ENCODE data around the gene RIPPLY3.
A peak's percentile ranks its signal among the peaks of the same experiment; 100 is the strongest.

The RIPPLY3 gene

DNA sequence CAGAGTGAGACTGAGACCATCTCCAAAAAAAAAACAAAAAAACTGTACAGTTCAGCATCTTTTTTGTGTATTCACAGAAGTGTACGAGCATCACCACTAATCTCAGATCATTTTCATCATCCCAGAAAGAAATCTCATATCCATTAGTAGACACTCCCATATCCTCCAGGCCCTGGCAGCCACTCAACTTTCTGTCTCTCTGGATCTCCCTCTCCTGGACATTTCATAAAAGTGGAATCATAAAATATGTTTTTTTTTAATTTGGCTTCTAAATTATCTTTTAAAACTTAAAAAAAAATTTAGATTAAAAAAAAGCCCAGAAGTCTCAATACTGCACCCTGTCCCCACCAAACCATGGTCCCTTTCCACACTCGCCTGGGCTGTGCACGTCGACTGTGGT is 22.1 kb downstream of the RIPPLY3 start:
- Histone ChIP-seq H3K4me1 (ENCODE audit: control insufficient read depth, insufficient read depth, low read length) (no peaks in the 10 kb centered on the region), H3K4me3 (ENCODE audit: low read depth, low read length) (no peak overlapping the region), H3K36me3 (ENCODE audit: control insufficient read depth in 2 of 2, insufficient read depth in 1 of 2, low read length in 2 of 2) (no peaks in the 10 kb centered on the region), H3K27ac (ENCODE audit: extremely low read depth, low read depth, low read length) (no peak overlapping the region), H3K9me3 (ENCODE audit: control insufficient read depth, insufficient read depth, low read depth, low read length) (no peaks in the 10 kb centered on the region)
- ChIA-PET CTCF (interaction anchor here (2.0 kb wide), 1 partner anchor 19 kb away, joined by 6 read pairs; no protein-coding TSS in a partner anchor), POLR2A (no interaction called here)
- no peak for TF ChIP-seq ZNF24 (tag by site-specific recombination; IDR thresholded peaks at IDR 0.05)
- TF ChIP-seq ZNF658 (tag by site-specific recombination; IDR thresholded peaks at IDR 0.05) = no peak
- TF ChIP-seq ZNF558 (tag by site-specific recombination; IDR thresholded peaks at IDR 0.05) = no peak
- TF ChIP-seq ZNF335 (tag by site-specific recombination; conservative IDR thresholded peaks at IDR 0.05) = no peak
- no peak for TF ChIP-seq ZBTB20 (tag by site-specific recombination; IDR thresholded peaks at IDR 0.05)
- TF ChIP-seq, protein P1, sequence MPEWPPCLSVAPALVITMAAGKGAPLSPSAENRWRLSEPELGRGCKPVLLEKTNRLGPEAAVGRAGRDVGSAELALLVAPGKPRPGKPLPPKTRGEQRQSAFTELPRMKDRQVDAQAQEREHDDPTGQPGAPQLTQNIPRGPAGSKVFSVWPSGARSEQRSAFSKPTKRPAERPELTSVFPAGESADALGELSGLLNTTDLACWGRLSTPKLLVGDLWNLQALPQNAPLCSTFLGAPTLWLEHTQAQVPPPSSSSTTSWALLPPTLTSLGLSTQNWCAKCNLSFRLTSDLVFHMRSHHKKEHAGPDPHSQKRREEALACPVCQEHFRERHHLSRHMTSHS (tag by site-specific recombination; IDR thresholded peaks at IDR 0.05) = no peak
- TF ChIP-seq YY2 (tag by site-specific recombination; IDR thresholded peaks at IDR 0.05) = no peak
- TF ChIP-seq, protein P2, sequence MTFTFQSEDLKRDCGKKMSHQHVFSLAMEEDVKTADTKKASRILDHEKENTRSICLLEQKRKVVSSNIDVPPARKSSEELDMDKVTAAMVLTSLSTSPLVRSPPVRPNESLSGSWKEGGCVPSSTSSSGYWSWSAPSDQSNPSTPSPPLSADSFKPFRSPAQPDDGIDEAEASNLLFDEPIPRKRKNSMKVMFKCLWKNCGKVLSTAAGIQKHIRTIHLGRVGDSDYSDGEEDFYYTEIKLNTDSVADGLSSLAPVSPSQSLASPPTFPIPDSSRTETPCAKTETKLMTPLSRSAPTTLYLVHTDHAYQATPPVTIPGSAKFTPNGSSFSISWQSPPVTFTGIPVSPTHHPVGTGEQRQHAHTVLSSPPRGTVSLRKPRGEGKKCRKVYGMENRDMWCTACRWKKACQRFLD (tag by site-specific recombination; IDR thresholded peaks at IDR 0.05) = no peak
- TF ChIP-seq, protein P3, sequence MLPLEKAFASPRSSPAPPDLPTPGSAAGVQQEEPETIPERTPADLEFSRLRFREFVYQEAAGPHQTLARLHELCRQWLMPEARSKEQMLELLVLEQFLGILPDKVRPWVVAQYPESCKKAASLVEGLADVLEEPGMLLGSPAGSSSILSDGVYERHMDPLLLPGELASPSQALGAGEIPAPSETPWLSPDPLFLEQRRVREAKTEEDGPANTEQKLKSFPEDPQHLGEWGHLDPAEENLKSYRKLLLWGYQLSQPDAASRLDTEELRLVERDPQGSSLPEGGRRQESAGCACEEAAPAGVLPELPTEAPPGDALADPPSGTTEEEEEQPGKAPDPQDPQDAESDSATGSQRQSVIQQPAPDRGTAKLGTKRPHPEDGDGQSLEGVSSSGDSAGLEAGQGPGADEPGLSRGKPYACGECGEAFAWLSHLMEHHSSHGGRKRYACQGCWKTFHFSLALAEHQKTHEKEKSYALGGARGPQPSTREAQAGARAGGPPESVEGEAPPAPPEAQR (tag by site-specific recombination; IDR thresholded peaks at IDR 0.05) = no peak
- TF ChIP-seq KLF1 (tag by site-specific recombination; IDR thresholded peaks at IDR 0.05) = no peak
- TF ChIP-seq ZNF169 (tag by site-specific recombination; IDR thresholded peaks at IDR 0.05) = no peak
- no peak for TF ChIP-seq ZNF529 (tag by site-specific recombination; IDR thresholded peaks at IDR 0.05; ENCODE audit: insufficient replicate concordance)
- TF ChIP-seq ZNF514 (tag by site-specific recombination; IDR thresholded peaks at IDR 0.05) = no peak
- TF ChIP-seq ZFP69B (tag by site-specific recombination; IDR thresholded peaks at IDR 0.05) = no peak
- no peak for TF ChIP-seq ZNF626 (tag by site-specific recombination; IDR thresholded peaks at IDR 0.05)
- no peak for TF ChIP-seq ZFP41 (tag by site-specific recombination; IDR thresholded peaks at IDR 0.05; ENCODE audit: borderline replicate concordance)
- TF ChIP-seq, protein P4, sequence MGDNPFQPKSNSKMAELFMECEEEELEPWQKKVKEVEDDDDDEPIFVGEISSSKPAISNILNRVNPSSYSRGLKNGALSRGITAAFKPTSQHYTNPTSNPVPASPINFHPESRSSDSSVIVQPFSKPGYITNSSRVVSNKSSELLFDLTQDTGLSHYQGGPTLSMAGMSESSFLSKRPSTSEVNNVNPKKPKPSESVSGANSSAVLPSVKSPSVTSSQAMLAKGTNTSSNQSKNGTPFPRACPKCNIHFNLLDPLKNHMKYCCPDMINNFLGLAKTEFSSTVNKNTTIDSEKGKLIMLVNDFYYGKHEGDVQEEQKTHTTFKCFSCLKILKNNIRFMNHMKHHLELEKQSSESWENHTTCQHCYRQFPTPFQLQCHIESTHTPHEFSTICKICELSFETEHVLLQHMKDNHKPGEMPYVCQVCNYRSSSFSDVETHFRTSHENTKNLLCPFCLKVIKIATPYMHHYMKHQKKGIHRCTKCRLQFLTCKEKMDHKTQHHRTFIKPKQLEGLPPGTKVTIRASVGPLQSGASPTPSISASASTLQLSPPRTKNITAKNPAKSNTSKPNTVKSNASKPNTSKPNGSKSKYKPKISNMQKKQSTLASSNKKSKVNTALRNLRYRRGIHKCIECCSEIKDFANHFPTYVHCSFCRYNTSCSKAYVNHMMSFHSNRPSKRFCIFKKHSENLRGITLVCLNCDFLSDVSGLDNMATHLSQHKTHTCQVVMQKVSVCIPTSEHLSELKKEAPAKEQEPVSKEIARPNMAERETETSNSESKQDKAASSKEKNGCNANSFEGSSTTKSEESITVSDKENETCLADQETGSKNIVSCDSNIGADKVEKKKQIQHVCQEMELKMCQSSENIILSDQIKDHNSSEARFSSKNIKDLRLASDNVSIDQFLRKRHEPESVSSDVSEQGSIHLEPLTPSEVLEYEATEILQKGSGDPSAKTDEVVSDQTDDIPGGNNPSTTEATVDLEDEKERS (tag by site-specific recombination; IDR thresholded peaks at IDR 0.05) = no peak

DNA sequence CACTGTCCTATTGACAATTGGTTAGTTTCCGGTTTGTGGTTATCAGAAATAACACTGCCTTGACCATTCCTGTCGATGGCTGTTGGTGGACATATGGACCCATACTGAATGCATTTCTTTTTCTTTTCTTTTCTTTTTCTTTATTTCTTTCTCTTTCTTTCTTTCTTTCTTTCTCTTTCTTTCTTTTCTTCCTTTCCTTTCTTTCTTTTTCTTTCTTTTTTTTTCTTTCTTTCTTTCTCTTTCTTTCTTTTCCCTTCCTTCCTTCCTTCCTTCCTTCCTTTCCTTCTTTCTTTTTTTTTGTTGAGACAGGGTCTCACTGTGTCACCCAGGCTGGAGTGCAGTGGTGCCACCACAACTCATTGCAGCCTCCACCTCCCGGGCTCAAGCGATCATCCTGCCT is 24.4 kb downstream of the RIPPLY3 start:
- H3K36me3 ChIP-seq (ENCODE audit: control insufficient read depth in 2 of 2, insufficient read depth in 1 of 2, low read length in 2 of 2) = no peaks in the 10 kb centered on the region
- TF ChIP-seq ZNF366 (tag by site-specific recombination; conservative IDR thresholded peaks at IDR 0.05) (peak; percentile 91), SP3 (tag by site-specific recombination; IDR thresholded peaks at IDR 0.05) (no peak), ZNF214 (tag by site-specific recombination; IDR thresholded peaks at IDR 0.05; ENCODE audit: borderline replicate concordance) (no peak), PRDM1 (tag by site-specific recombination; IDR thresholded peaks at IDR 0.05) (peak; percentile 85), ZNF837 (tag by site-specific recombination; IDR thresholded peaks at IDR 0.05) (no peak)
- TF ChIP-seq, protein P5, sequence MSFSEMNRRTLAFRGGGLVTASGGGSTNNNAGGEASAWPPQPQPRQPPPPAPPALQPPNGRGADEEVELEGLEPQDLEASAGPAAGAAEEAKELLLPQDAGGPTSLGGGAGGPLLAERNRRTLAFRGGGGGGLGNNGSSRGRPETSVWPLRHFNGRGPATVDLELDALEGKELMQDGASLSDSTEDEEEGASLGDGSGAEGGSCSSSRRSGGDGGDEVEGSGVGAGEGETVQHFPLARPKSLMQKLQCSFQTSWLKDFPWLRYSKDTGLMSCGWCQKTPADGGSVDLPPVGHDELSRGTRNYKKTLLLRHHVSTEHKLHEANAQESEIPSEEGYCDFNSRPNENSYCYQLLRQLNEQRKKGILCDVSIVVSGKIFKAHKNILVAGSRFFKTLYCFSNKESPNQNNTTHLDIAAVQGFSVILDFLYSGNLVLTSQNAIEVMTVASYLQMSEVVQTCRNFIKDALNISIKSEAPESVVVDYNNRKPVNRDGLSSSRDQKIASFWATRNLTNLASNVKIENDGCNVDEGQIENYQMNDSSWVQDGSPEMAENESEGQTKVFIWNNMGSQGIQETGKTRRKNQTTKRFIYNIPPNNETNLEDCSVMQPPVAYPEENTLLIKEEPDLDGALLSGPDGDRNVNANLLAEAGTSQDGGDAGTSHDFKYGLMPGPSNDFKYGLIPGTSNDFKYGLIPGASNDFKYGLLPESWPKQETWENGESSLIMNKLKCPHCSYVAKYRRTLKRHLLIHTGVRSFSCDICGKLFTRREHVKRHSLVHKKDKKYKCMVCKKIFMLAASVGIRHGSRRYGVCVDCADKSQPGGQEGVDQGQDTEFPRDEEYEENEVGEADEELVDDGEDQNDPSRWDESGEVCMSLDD (tag by site-specific recombination; IDR thresholded peaks at IDR 0.05) = no peak
- TF ChIP-seq, protein P6, sequence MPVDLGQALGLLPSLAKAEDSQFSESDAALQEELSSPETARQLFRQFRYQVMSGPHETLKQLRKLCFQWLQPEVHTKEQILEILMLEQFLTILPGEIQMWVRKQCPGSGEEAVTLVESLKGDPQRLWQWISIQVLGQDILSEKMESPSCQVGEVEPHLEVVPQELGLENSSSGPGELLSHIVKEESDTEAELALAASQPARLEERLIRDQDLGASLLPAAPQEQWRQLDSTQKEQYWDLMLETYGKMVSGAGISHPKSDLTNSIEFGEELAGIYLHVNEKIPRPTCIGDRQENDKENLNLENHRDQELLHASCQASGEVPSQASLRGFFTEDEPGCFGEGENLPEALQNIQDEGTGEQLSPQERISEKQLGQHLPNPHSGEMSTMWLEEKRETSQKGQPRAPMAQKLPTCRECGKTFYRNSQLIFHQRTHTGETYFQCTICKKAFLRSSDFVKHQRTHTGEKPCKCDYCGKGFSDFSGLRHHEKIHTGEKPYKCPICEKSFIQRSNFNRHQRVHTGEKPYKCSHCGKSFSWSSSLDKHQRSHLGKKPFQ (tag by site-specific recombination; IDR thresholded peaks at IDR 0.05) = no peak
- H3K9me3 ChIP-seq (ENCODE audit: control insufficient read depth, insufficient read depth, low read depth, low read length) = no peaks in the 10 kb centered on the region
- ChIA-PET POLR2A (no interaction called here), CTCF (no interaction called here)
- H3K27ac ChIP-seq (ENCODE audit: extremely low read depth, low read depth, low read length) = no peak overlapping the region
- no peaks in the 10 kb centered on the region for H3K4me1 ChIP-seq (ENCODE audit: control insufficient read depth, insufficient read depth, low read length)
- no peak overlapping the region for H3K4me3 ChIP-seq (ENCODE audit: low read depth, low read length)

All from HEK293 (cell line).